ENCODE results near the gene DLGAP3.

GRCh38 chr1:34831721-34832246, 97.7 kb downstream of the DLGAP3 start:
- TF ChIP-seq POLR2A (IDR thresholded peaks at IDR 0.05; ENCODE audit: low read length), result no peak
- TF ChIP-seq GATA1 (IDR thresholded peaks at IDR 0.05; ENCODE audit: low read depth, low read length), result no peak

Measured in erythroblast (primary cell).